Measurements from ENCODE around the gene WDR20. TPM values are rescaled to one million over a fixed set of nuclear protein-coding genes. Genes with fewer than 3 reads are reported as not detected.

The WDR20 gene
- total RNA-seq, 1 experiment from 2014 or later: 9.8 TPM

- DNase-seq (ENCODE audit: low spot score): no peak
These were observed 56.6 kb downstream of the WDR20 start for GRCh38 chr14:102196039-102196901.

GRCh38 chr14:102196902-102197230, 57.2 kb downstream of the WDR20 start:
- no peak for DNase-seq (ENCODE audit: low spot score)

GRCh38 chr14:102197317-102197853, 57.7 kb downstream of the WDR20 start:
- DNase-seq (ENCODE audit: low spot score): no peak

DNA sequence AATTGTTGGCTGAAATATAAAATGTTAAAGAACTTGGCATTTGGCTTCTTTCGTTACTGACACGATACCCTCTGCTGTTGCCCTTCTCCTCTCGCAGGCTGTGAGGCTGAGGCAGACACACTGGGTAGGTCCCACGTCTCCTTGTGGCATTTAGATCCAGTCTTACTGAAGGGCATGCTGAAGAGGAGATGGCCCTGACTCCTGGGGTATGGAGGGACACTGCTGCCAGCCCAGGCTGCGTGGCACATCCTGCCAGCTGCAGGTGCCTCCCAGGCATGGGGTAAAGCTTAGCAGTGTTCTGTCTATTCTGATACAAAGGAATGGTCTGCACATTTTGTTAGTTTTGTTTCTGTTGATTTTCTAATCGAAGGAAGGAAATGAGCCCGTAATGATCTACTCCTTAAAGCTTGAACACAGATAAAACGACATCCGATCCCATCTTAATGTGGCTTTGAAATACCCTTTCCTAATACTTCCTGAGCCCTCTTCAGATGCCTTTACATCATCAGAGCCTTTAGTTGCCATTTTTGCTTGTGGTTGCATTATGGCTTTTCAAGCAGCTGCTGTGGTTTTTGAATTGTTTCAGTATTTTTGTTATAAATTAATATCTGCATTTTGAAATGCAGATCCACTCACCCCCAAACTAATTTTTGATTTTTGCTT, 61.1 kb downstream of the WDR20 start:
- DNase-seq (ENCODE audit: low spot score): no peak

GRCh38 chr14:102201353-102201738, 61.6 kb downstream of the WDR20 start:
- no peak for DNase-seq (ENCODE audit: low spot score)

DNA sequence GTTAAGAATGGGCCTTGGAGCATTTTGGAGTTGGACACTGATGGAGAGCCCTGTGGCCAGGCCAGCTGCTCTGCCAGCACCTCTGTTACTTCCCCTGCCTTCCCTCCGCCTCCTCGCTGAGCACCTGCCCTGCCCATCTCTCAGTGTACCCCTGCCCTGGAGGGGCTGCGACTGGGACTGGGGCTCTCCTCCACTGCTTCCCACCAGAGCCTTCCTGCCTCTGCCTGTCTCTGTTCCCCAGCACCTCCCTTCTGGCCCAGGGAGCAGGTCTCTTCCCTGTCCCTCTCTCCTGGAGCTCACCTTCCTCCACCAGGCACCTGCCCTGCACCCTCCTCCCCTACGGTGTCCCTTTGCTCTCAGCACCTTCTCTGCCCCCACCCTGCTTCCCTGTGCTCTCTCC, 62.1 kb downstream of the WDR20 start:
- no peak for DNase-seq (ENCODE audit: low spot score)

DNA sequence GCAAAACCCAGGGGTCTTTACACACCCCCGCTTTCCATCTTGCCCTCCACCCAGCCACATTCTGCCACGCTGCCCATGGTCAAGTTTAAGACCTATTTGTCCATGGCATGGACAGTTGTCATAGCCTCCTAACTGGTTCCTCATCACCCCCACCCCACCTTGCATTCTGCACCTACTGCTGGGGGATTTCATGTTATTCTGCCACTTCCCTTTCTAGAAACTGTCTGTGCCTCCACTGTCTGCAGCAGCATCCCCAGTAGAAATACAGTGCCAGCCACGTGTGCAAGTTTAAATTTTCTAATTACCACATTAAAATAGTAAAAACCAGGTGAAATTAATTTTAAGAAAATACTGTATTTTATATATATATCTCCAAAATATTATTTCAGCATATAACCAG, 63.2 kb downstream of the WDR20 start:
- DNase-seq (ENCODE audit: low spot score): no peak

- no peak for DNase-seq (ENCODE audit: low spot score)
These were observed 63.7 kb downstream of the WDR20 start for GRCh38 chr14:102203382-102203781.

DNA sequence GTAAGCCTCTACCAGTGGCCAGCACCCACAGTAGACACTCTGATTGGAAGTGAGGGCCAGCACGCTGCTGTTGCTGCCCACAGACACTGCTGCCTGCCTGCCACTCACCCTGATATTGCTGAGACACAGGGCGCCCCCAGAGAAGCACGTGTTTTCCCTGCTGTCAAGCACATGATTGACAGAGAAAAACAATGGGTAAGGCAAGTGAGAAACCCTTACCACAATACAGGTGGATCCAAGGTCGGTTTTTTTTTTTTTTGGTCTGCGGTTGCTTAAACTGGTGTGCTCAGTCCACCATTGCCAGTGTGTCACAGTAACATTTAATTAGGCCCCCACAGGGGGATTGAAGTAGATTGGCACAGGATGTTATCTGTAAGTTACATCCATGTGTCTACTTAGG, 65.9 kb downstream of the WDR20 start:
- DNase-seq (ENCODE audit: low spot score): no peak

- no peak for DNase-seq (ENCODE audit: low spot score)
These were observed 67.2 kb downstream of the WDR20 start for GRCh38 chr14:102206918-102207317.

DNA sequence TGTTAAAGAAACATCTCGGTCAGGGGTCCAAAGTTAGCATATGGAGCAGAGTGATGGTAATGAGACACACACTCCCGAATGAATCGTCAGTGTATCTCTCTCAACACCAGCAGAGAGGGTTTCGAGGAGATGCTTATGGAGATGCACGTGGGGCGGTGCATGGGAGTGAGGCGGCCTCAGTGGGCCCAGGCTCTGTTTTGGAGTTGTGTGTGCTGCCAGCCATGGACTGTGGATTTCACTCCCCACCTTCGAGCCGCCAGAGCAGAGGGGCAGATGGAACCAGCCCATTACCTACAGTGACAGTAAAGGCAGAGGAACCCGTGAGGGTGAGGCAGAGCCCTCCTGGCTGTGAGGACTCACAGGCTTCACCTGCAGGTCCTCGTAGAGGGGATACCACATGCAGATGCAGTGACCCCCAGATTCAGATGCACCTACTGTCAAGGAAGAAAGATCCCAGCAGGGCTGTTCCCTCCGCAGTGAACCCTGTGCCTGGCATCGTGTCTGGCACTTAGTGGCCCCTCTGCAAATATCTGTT, 68.2 kb downstream of the WDR20 start:
- no peak for DNase-seq (ENCODE audit: low spot score)

DNA sequence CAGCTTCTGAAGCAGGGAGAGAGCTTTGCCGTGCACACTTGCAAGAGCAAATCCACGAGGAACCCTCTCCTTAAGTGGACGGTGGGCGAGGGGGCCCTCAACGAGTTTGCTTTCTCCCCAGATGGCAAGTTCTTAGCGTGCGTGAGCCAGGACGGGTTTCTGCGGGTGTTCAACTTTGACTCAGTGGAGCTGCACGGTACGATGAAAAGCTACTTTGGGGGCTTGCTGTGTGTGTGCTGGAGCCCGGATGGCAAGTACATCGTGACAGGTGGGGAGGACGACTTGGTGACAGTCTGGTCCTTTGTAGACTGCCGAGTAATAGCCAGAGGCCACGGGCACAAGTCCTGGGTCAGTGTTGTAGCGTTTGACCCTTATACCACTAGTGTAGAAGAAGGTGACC, 69.0 kb downstream of the WDR20 start:
- no peak for DNase-seq (ENCODE audit: low spot score)

DNA sequence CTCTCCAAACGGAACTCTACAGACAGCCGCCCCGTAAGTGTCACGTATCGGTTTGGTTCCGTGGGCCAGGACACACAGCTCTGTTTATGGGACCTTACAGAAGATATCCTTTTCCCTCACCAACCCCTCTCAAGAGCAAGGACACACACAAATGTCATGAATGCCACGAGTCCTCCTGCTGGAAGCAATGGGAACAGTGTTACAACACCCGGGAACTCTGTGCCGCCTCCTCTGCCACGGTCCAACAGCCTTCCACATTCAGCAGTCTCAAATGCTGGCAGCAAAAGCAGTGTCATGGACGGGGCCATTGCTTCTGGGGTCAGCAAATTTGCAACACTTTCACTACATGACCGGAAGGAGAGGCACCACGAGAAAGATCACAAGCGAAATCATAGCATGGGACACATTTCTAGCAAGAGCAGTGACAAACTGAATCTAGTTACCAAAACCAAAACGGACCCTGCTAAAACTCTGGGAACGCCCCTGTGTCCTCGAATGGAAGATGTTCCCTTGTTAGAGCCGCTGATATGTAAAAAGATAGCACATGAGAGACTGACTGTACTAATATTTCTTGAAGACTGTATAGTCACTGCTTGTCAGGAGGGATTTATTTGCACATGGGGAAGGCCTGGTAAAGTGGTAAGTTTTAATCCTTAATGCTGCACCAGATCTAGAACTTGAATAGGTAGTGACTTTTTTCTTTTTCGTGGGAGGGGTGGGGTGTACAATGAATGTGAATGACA, 69.7 kb downstream of the WDR20 start:
- peak; percentile 53 for DNase-seq (ENCODE audit: low spot score)

GRCh38 chr14:102210421-102211042, 70.8 kb downstream of the WDR20 start:
- DNase-seq (ENCODE audit: low spot score): no peak

- no peak for DNase-seq (ENCODE audit: low spot score)
These were observed 71.5 kb downstream of the WDR20 start for GRCh38 chr14:102211240-102211639.

GRCh38 chr14:102212356-102212755, 72.7 kb downstream of the WDR20 start:
- no peak for DNase-seq (ENCODE audit: low spot score)

DNA sequence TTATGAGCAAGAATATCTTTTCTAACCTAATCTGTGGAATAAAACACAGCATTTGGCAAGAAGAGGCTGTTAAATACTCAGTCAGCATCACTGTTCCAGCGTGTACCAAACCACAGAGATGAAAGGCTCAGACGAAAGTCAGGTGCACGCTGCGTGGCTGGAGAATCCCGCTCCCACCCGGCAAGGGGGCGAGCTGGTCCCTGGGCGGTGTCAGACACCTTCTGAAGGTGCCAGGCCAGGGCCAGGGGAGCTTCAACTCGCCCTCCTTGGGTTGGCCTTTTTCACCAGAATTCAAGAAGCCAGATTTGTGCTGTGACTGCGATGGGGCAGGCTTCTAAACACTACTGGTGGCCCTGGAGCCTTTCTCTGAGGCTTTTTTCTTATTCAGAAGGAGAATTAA, 73.1 kb downstream of the WDR20 start:
- no peak for DNase-seq (ENCODE audit: low spot score)

- DNase-seq (ENCODE audit: low spot score): no peak
These were observed 73.8 kb downstream of the WDR20 start for GRCh38 chr14:102213470-102213869.

DNA sequence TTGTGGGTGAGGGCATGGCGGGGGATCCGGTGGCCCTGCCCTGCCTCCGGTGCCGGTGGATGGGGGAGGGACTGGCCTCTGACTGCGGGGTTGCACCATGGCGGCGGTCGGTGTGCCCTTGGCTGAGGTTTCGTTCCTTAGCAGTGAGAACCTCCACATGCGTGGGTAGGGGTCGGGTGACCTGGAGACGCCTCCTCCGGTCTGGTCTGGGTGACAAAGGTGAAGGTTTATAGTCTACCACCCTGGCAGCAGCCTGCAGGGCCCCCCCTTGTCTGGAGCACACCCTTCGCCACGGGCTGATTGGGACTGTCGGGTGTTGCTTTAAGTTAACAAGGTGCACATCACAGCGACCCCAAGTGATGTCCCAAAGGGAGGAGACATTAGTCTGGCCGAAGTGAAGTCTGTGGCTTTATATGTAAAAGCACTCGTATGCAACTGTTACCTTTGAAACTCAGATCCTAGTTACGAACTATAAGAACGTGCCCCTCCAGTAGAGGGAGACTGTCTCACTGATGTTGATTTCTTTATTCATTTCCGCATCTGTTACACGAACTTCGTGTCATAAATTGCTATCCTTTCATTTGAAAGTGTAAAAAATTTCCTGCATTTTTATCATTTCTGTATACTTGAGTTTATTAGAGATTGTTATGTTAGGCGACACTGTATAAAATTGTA, 74.4 kb downstream of the WDR20 start:
- DNase-seq (ENCODE audit: low spot score): no peak

DNA sequence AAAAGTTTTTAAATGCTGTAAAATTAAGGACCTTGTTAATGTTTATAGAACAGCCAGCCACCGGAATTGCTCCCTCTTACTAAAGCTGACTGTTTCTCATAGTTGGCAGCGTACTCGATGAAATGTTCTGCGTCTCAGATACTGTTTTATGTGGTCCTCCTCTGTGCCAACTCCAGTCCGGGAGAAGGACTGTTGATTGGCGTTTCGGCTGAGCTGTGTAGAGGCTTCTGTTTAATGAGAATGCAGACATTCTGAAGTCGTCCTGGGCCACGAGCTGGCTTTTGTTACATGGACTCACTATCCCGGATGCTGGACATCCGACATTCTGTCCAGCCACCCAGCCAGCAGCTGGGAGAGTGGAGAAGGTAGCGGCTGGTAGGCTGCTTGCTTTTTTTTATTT, 75.4 kb downstream of the WDR20 start:
- DNase-seq (ENCODE audit: low spot score): no peak

All from HT-29 (cell line).